Central memory CD4-positive, alpha-beta T cell (primary cell): ENCODE measurements around the gene DNAJC27.
"Not testable (repeated sequence)": the region's sequence is repeated elsewhere in the genome, so short reads cannot be mapped to it uniquely, and the experiment has no call there.

ENCODE experiments used
- DNase-seq: peaks from one replicate; pipeline ENCODE4 v3.0.0; 2022
- total RNA-seq, 3 experiments: gene quantifications; one replicate each; lab custom pipeline; 2026; lab: John Stamatoyannopoulos, UW

The DNAJC27 gene
- total RNA-seq, result 8.1 to 29.7 (median 20.0) reads per million in 3 experiments

DNA sequence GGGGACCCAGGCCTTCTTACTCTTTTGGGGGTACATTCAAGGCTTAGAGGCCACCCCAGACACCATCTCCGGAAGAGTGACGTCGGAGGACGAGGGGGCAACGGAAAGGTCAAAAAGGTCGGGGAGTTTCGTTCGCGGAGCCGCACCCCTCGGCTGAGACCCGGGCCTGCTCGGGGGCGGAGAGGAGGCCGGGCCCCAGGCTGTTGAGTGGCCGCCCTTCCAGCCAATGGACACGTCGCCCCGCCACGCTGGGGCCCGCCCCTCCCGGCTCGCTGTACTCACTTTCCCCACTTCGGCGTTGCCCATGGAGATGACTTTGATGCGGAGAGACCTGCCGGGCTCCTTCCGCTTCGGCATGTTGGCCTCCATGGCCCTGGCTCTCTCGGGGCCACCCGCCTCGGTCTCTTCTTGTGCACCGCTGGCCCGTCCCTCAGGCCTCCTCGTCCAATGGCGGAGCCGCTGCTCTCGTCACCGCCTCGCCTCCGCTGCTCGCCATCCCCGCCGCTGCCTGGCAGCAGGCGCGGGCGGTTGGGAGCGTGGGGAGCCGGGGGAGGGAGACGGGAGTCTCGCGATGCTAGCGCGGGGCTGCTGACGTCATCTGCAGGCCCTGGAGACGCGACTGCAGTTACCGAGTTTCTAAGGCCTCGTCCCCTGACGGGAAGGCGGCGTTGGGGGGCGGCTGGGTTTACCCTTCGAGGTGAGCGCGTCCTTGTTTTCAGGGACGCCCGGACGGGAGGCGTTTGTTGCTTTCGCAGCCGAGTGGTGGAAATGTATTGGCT, at the start of gene DNAJC27:
DNAJC27 (minus strand) TSS at position 420 of the 779 bp plus-strand sequence; CDS start at position 369, 51 bp downstream.
- DNase-seq, result peak; percentile 98

GRCh38 chr2:25018681-25019080, 46.9 kb upstream of the DNAJC27 start:
- DNase-seq, result no peak

- DNase-seq, result no peak
Observed at GRCh38 chr2:25014631-25015030, 42.9 kb upstream of the DNAJC27 start.

GRCh38 chr2:25011342-25011741, 39.6 kb upstream of the DNAJC27 start:
- not testable (repeated sequence) for DNase-seq

GRCh38 chr2:25009954-25010353, 38.2 kb upstream of the DNAJC27 start:
- DNase-seq, result no peak

- no peak for DNase-seq
Observed at GRCh38 chr2:25002066-25002465, 30.3 kb upstream of the DNAJC27 start.

- no peak for DNase-seq
Observed at GRCh38 chr2:25001325-25001637, 29.5 kb upstream of the DNAJC27 start.

GRCh38 chr2:25000503-25001324, 29.0 kb upstream of the DNAJC27 start:
- no peak for DNase-seq

DNA sequence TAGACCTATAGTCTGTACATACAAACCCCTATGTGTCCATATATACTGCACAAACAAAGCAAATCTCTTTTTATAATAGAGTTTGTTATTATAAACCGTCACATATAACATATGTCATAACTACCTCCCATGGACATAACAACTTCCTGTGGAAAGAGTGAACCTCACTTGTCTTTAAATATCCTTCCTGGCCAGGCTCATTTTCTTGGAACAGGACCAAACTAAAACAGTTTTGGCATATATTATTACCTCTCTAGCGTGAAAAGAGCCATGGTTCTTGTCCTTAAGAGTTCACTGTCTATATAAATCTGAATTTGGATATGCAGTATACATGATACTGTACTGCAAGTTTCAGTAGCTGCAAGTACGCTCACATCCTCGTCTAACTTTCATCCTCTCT, 28.3 kb upstream of the DNAJC27 start:
- DNase-seq, result no peak

DNA sequence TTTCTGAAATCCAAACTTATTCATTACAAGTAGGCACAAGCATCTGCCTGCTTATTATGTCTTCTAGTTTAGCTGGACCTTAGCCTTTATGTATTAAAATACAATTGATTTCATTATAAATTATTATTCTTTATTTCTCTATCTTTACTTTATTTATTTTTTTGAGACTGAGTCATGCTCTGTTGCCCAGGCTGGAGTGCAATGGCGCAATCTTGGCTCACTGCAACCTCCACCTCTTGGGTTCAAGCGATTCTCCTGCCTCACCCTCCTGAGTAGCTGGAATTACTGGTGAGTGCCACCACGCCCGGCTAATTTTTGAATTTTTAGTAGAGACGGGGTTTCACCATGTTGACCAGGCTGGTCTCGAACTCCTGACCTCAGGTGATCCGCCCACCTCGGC, 27.3 kb upstream of the DNAJC27 start:
- DNase-seq, result not testable (repeated sequence)

DNA sequence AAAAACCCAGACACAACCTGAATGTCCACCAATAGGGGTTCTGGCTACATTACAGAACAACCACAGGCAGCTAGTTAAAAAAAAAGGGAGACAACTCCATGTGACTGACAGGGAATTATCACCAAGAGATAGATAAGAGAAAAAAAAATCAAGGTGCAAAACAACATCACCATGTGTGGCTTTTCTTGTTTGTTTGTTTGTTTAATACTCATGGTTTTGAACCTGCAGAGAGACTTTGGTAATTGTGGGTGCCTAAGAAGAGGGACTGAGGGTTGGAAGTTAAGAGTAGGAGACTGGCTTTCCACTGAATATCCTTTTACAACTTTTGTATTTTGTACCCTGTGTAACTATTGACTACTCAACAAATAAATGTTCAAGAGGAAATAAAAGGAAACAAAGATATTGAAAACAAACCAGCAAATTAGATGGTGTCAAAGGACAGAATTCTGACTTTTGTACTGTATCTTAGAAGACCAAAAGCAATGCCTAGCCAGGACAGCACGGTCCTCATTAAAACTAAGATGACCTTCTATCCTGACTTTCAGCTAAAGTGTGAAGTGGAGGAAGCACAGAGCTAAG, 22.5 kb upstream of the DNAJC27 start:
- DNase-seq, result no peak

GRCh38 chr2:24993406-24994145, 21.8 kb upstream of the DNAJC27 start:
- DNase-seq, result no peak

GRCh38 chr2:24986372-24986771, 14.6 kb upstream of the DNAJC27 start:
- no peak for DNase-seq

GRCh38 chr2:24985511-24985910, 13.8 kb upstream of the DNAJC27 start:
- DNase-seq, result no peak

GRCh38 chr2:24984912-24985311, 13.2 kb upstream of the DNAJC27 start:
- no peak for DNase-seq

DNA sequence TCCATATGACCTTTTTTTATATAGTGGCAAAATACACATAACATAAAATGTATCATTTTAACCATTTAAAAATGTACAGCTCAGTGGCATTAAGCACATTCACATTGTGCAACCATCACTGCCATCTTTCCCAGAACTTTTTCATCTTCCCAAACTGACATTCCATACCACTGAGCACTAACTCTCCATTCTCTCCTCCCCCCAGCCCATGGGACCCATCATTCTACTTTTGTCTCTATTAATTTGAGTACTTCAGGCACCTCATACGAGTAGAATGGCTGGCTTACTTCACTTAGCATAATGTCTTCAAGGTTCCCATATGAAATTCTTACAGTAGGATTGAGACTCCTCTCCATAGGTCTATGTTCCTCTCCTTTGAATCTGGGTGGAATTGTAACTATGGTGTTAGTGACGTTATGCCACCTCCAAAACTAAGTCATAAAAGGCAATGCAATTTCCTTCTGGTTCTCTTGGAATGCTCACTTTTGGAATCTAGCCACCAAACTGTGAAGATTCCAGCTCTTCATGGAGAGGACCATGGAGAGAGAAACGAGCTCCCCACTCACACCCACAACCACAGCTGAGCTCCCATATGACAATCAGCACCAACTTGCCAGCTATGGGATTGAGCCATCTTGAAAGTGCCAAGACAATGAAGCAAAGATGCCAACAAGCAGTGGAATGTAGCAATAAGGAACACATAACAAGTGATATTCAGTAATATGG, 9.8 kb upstream of the DNAJC27 start:
- DNase-seq, result no peak

DNA sequence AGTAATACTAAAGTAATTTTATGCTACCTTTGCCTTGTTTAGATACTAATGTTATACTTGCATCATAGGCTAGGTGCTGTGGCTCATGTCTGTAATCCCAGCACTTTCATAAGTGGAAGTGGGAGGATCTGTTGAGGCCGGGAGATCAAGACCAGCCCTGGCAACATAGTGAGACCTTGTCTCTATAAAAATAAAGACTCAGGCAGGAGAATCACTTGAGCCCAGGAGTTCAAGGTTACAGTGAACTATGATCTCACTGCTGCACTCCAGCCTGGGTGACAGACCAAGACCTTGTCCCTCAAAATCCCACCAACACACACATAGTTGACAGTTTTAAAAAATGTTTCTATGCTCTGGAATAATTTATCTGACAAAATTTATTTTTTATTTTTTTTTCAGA, 6.9 kb upstream of the DNAJC27 start:
- no peak for DNase-seq

DNA sequence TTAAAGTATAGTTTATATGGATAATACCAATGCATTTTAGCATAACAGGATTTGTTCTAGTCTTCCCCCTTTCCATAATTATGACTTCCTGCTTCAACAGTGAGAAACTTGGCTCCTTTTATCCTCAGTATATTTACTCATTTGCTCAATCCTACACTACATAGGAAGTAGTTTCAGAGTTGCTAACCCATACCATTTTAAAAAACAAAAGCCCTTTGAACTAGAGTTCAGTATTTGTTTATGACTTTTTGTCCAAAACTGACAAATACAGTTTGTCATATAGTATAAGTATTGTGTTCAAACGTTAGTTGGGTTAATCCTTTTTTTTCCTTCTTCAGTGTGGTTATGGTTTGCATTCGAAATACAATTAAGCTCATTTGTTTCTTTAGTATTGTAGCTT, 5.9 kb upstream of the DNAJC27 start:
- DNase-seq, result no peak

DNA sequence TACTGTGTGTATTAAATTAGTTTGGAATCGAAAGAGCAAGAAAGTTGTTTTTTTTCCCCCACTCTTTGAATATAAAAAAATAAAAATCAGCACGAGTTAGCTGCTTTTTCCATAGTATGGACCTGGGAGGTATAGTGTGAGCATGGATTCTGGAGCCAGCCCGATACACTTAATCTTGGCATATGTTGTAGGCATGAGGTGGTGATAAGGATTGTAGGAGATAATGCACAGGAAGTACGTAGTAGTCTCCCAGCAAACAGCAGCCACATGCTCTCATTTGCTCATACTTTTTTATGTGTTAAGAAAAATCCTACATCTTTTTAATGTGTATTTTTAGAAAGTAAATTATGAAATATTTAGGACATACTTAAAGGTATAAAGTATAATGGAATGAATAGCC, 2.1 kb upstream of the DNAJC27 start:
- no peak for DNase-seq

DNA sequence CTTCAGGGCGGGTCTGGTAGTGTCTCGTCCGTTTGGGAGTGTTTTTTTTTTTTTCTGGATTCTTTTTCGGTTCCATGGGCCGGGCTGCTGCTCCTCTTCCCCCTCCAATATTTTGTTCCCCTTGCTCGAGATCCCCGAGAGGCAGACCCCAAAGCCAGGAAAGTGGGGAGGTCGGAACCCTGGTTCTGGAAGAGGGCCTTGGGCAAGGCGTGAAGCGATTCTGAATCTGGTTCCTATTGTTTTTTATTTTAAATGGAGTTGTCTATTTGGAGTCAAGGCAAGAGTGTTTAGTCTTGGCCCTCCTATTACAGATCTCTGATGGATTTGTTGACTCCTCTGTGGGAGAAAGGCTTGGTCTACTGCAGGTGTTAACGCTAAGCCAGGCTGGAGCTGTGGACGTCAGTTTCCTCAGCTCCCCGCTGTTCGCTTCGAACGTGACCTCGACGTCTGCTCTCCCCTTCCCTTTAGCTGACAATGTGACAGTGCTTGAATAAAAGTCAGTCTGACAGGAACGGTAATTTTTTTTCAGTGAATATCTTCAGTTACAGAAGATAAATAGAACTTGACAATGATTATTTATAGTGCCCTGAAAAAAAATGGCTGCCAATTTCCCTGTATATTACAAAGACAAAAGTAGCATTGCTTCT, 683 bp upstream of the DNAJC27 start:
- DNase-seq, result peak; percentile 44

DNA sequence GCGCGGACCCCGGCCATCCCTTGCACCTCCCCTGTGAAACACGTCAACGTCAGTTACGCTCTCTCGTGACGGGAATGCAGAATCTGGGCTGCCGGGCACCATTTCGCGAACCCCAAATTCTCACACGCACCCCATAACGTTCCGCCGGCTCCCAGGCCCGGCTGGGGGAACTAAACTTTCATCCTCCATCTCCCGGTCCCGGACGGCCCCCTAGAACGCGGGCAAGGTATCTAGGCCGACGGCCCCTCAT, 544 bp downstream of the DNAJC27 start:
- DNase-seq, result no peak
